Endothelial cell of umbilical vein (primary cell): ENCODE measurements around the gene HDAC7. TPM values are rescaled to one million over a fixed set of nuclear protein-coding genes. Genes with fewer than 3 reads are reported as not detected.

ENCODE experiments used
- BruUV-seq: library from RNA; stranded (reverse); fragments of 400-500 nt; replicated peaks from 2 replicates; lab custom pipeline; 2021; lab: Mats Ljungman, UMichigan
- CTCF ChIA-PET: fragments of 300-600, 350-600 bp; sonication (Branson Sonifier 250); formaldehyde crosslinking; loops from one replicate; lab custom pipeline; 2021; ENCODE audit warnings: antibody characterized with exemption, inconsistent platforms; lab: Charles Lee
- POLR2A ChIA-PET: fragments of 300-600, 350-600 bp; sonication (Branson Sonifier 250); formaldehyde crosslinking; loops from one replicate; lab custom pipeline; 2021; ENCODE audit warnings: antibody characterized with exemption, inconsistent platforms; lab: Charles Lee
- DNase-seq: peaks from one replicate; pipeline ENCODE4 v3.0.0-alpha.2; 2011; ENCODE audit warnings: low read depth, low spot score
- FAIRE-seq: peaks from 2 replicates; lab custom pipeline; 2011; peaks lifted over from hg19 to GRCh38; lab: Jason Lieb, UNC
- H2AFZ ChIP-seq: 2 replicates; pipeline ENCODE4 v1.6.0; 2012; ENCODE audit warnings: low read depth, low read length, control low read depth, inconsistent platforms
- H3K27ac ChIP-seq: 2 replicates; pipeline ENCODE4 v1.5.1; 2011; ENCODE audit warnings: low read depth, mild to moderate bottlenecking, control low read depth, low read length, moderate library complexity; ENCODE audit not compliant: insufficient read depth
- H3K27me3 ChIP-seq, 2 experiments: 2 replicates each; pipeline versions ENCODE4 v1.6.0 to v1.6.1; 2011; ENCODE audit warnings: low read length in 2 of 2, mixed read lengths in 1 of 2; ENCODE audit not compliant: control insufficient read depth in 2 of 2, insufficient read depth in 2 of 2
- H3K36me3 ChIP-seq, 2 experiments: 2 replicates in 1 of 2; 3 replicates in 1 of 2; pipeline ENCODE4 v1.5.1; 2011; ENCODE audit warnings: low read length in 2 of 2, mild to moderate bottlenecking in 1 of 2, moderate library complexity in 1 of 2; ENCODE audit not compliant: control insufficient read depth in 2 of 2, insufficient read depth in 2 of 2; ENCODE audit errors: extremely low read depth in 1 of 2
- H3K4me1 ChIP-seq: 3 replicates; pipeline ENCODE4 v1.5.1; 2011; ENCODE audit warnings: mild to moderate bottlenecking, low read length; ENCODE audit not compliant: control insufficient read depth, insufficient read depth; ENCODE audit errors: extremely low read depth
- H3K4me2 ChIP-seq: 2 replicates; pipeline ENCODE4 v1.6.1; 2011; ENCODE audit warnings: low read length, control low read depth, mixed read lengths; ENCODE audit not compliant: insufficient read depth
- H3K4me3 ChIP-seq, 3 experiments: fragments of 200-600 bp in 1 of 3; sonication (generic), shearing (Covaris generic) in 1 of 3; replicated peaks in 1 of 3; 2 replicates each; pipeline ENCODE4 v1.5.1; 2011 to 2016; ENCODE audit warnings: control low read depth in 3 of 3, low read length in 3 of 3, mild to moderate bottlenecking in 2 of 3, inconsistent platforms in 1 of 3, low read depth in 1 of 3, moderate library complexity in 1 of 3; ENCODE audit not compliant: insufficient read depth in 1 of 3
- H3K79me2 ChIP-seq: 2 replicates; pipeline ENCODE4 v1.6.0; 2012; ENCODE audit warnings: low read length, inconsistent platforms; ENCODE audit not compliant: control insufficient read depth, insufficient read depth
- H3K9ac ChIP-seq: replicated peaks from 2 replicates; pipeline ENCODE3; 2011; ENCODE audit warnings: low read length, control low read depth; ENCODE audit not compliant: insufficient read depth; ENCODE audit errors: extremely low read depth
- H3K9me1 ChIP-seq: replicated peaks from 3 replicates; pipeline ENCODE4 v1.6.0; 2011; ENCODE audit warnings: mild to moderate bottlenecking, low read length; ENCODE audit not compliant: control insufficient read depth, insufficient read depth; ENCODE audit errors: extremely low read depth
- H3K9me3 ChIP-seq: replicated peaks from 2 replicates; pipeline ENCODE4 v1.5.1; 2012; ENCODE audit warnings: low read length, inconsistent platforms; ENCODE audit not compliant: control insufficient read depth, insufficient read depth
- H4K20me1 ChIP-seq: replicated peaks from 2 replicates; pipeline ENCODE3; 2011; ENCODE audit warnings: mild to moderate bottlenecking, low read length; ENCODE audit not compliant: control insufficient read depth, insufficient read depth; ENCODE audit errors: extremely low read depth
- CTCF ChIP-seq, 2 donors: IDR thresholded peaks; 1 replicate in 1 of 2; 2 replicates in 1 of 2; pipeline ENCODE4 v1.5.1; 2011; ENCODE audit warnings: low read length in 2 of 2, mild to moderate bottlenecking in 2 of 2, moderate library complexity in 2 of 2, control low read depth in 1 of 2, inconsistent platforms in 1 of 2, low read depth in 1 of 2; ENCODE audit not compliant: insufficient read depth in 1 of 2; ENCODE audit errors: extremely low read depth in 1 of 2
- EZH2 ChIP-seq: IDR thresholded peaks from 2 replicates; pipeline ENCODE4 v1.6.1; 2012; ENCODE audit warnings: borderline replicate concordance, low read depth, mild to moderate bottlenecking, moderate library complexity, low read length, inconsistent platforms; ENCODE audit not compliant: severe bottlenecking
- FOS ChIP-seq: IDR thresholded peaks from 2 replicates; pipeline ENCODE4 v1.6.1; 2011; ENCODE audit warnings: mild to moderate bottlenecking, low read length, moderate library complexity, borderline replicate concordance; ENCODE audit not compliant: insufficient read depth
- GATA2 ChIP-seq: IDR thresholded peaks from 2 replicates; pipeline ENCODE4 v1.7.0; 2011; ENCODE audit warnings: low read depth, mild to moderate bottlenecking, moderate library complexity, mixed read lengths, low read length; ENCODE audit not compliant: insufficient read length, insufficient read depth
- JUN ChIP-seq: IDR thresholded peaks from 2 replicates; pipeline ENCODE4 v1.6.1; 2011; ENCODE audit warnings: borderline replicate concordance, low read depth; ENCODE audit not compliant: insufficient read length, insufficient read depth
- MAX ChIP-seq: IDR thresholded peaks from 2 replicates; pipeline ENCODE4 v1.6.1; 2011; ENCODE audit not compliant: insufficient read depth, insufficient read length
- POLR2A ChIP-seq: IDR thresholded peaks from 2 replicates; pipeline ENCODE4 v1.6.1; 2012; ENCODE audit warnings: low read depth, mild to moderate bottlenecking, control low read depth, low read length
- dilution Hi-C: fragments of 300-500 bp; cut with MboI; formaldehyde crosslinking; loops from one replicate; pipeline ENCODE4 v1.15.0; 2019; ENCODE audit warnings: low sequenced_read_pairs; ENCODE audit not compliant: extremely low pct_ligation_motif_present
- intact Hi-C: fragments of 100-400 bp; cut with micrococcal nuclease; formaldehyde crosslinking; loops from one replicate; pipeline ENCODE4 v1.10.0; 2022
- polyA plus RNA-seq, 4 experiments: library from polyadenylated mRNA; depleted of rRNA in 3 of 4; stranded (reverse) in 3 of 4; unstranded in 1 of 4; fragments of >200 nt; gene quantifications; 2 replicates each; pipeline versions ENCODE4 v1.2.1 to v1.2.3, GENCODE V29; 2011 to 2012; ENCODE audit warnings: missing spikeins in 1 of 4
- total RNA-seq: library from RNA; stranded (reverse); gene quantifications from 2 replicates; pipeline ENCODE4 v1.2.3, GENCODE V29; 2021

The HDAC7 gene
- total and polyA plus RNA-seq, 2 donors (not counting 3 experiments of a cell fraction or from before 2014, with no cell fraction given) = 119 to 249 TPM

GRCh38 chr12:47787596-47788319 lies 31.9 kb downstream of the HDAC7 start:
- Histone ChIP-seq H3K4me3 (no peak overlapping the region), H3K4me2 (no peak overlapping the region), H3K27ac (no peak overlapping the region), H3K79me2 (no peaks in the 10 kb centered on the region), H3K4me1 (peaks cover 5% of the 10 kb centered on the region), H3K9me3 (no peaks in the 10 kb centered on the region), H3K27me3 (no peaks in the 10 kb centered on the region), H4K20me1 (no peaks in the 10 kb centered on the region), H2AFZ (no peak overlapping the region), H3K9me1 (no peaks in the 10 kb centered on the region), H3K36me3 (peaks cover 47 to 83% of the 10 kb centered on the region in 2 experiments), H3K9ac (no peak overlapping the region)
- dilution Hi-C loops = no loop called here
- ChIA-PET CTCF (interaction anchor here (0.8 to 15.8 kb wide), 2 partner anchors 30 to 48 kb away, joined by 3 to 427 read pairs; no protein-coding TSS in a partner anchor), POLR2A (no interaction called here)
- FAIRE-seq = no peak
- TF ChIP-seq POLR2A (no peak), GATA2 (no peak), MAX (no peak), CTCF (IDR thresholded peaks at IDR 0.05; ENCODE audit: extremely low read depth in 1 of 2, insufficient read depth in 1 of 2, low read depth in 1 of 2, low read length in 2 of 2) (no peak), FOS (no peak), EZH2 (no peak), JUN (no peak)
- DNase-seq = no peak
- BruUV-seq = no TSS peak
- intact Hi-C loops = no loop called here
